ENCODE data around the gene TAF3. TPM values are rescaled to one million over a fixed set of nuclear protein-coding genes. Genes with fewer than 3 reads are reported as not detected.

Gene TAF3
- total RNA-seq, 2 donors from 2014 or later = 15.6 to 20.0 TPM

DNA sequence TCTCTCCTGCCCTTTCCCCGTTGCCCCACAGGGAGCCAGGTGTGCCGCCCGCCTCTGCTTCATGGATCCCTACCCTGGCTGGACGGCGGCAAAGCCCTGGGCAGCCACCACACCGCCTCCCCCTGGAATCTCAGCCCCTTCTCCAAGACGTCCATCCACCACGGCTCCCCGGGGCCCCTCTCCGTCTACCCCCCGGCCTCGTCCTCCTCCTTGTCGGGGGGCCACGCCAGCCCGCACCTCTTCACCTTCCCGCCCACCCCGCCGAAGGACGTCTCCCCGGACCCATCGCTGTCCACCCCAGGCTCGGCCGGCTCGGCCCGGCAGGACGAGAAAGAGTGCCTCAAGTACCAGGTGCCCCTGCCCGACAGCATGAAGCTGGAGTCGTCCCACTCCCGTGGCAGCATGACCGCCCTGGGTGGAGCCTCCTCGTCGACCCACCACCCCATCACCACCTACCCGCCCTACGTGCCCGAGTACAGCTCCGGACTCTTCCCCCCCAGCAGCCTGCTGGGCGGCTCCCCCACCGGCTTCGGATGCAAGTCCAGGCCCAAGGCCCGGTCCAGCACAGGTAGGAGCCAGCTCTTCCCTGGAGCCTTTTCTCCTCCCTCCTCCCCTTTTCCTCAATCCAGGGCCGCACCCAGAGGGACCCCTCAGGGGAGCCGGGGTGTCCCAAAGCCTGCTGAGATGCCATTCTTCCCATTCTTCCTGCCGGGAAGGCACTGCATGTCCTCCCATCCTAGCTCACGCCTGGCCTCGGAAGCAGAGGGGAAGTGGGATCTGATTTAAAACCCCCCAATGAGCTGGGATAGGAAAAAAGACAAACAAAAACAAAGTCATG lies 240.2 kb downstream of the TAF3 start:
- peak overlapping the region; percentile 88 to 91 for H3K27ac Mint-ChIP-seq
- peak overlapping the region; percentile 70 for H3K4me3 Mint-ChIP-seq
- no peaks in the 10 kb centered on the region for H3K9me3 Mint-ChIP-seq
- DNase-seq (ENCODE audit: low spot score) = no peak
- H3K27me3 Mint-ChIP-seq = no peaks in the 10 kb centered on the region
- ATAC-seq = no peak
- peaks cover 5% of the 10 kb centered on the region for H3K36me3 Mint-ChIP-seq
- H3K4me1 Mint-ChIP-seq (ENCODE audit: low read depth in 2 of 2) = peaks cover 65 to 71% of the 10 kb centered on the region in 2 donors

- Mint-ChIP-seq H3K27ac (peak overlapping the region; percentile 88 to 91), H3K36me3 (peaks cover 10% of the 10 kb centered on the region), H3K4me1 (ENCODE audit: low read depth in 2 of 2) (peaks cover 62 to 67% of the 10 kb centered on the region in 2 donors), H3K9me3 (no peaks in the 10 kb centered on the region), H3K4me3 (peak overlapping the region; percentile 70), H3K27me3 (peaks cover 0 to 2% of the 10 kb centered on the region in 2 donors)
- ATAC-seq (no peak), DNase-seq (ENCODE audit: low spot score) (no peak)
Observed at GRCh38 chr10:8059191-8059936, 241.1 kb downstream of the TAF3 start.

GRCh38 chr10:8060010-8060703 lies 241.9 kb downstream of the TAF3 start:
- Mint-ChIP-seq H3K4me1 (ENCODE audit: low read depth in 2 of 2) (peaks cover 63 to 68% of the 10 kb centered on the region in 2 donors), H3K36me3 (peaks cover 13% of the 10 kb centered on the region), H3K27ac (peak overlapping the region; percentile 88 to 91), H3K4me3 (peak overlapping the region; percentile 70), H3K27me3 (peaks cover 0 to 2% of the 10 kb centered on the region in 2 donors), H3K9me3 (no peaks in the 10 kb centered on the region)
- DNase-seq (ENCODE audit: low spot score) (no peak), ATAC-seq (peak; percentile 57 to 60)

GRCh38 chr10:8060704-8061121 lies 242.4 kb downstream of the TAF3 start:
- no peak for ATAC-seq
- peaks cover 16% of the 10 kb centered on the region for H3K36me3 Mint-ChIP-seq
- H3K27ac Mint-ChIP-seq = peak overlapping the region; percentile 88 to 91

DNA sequence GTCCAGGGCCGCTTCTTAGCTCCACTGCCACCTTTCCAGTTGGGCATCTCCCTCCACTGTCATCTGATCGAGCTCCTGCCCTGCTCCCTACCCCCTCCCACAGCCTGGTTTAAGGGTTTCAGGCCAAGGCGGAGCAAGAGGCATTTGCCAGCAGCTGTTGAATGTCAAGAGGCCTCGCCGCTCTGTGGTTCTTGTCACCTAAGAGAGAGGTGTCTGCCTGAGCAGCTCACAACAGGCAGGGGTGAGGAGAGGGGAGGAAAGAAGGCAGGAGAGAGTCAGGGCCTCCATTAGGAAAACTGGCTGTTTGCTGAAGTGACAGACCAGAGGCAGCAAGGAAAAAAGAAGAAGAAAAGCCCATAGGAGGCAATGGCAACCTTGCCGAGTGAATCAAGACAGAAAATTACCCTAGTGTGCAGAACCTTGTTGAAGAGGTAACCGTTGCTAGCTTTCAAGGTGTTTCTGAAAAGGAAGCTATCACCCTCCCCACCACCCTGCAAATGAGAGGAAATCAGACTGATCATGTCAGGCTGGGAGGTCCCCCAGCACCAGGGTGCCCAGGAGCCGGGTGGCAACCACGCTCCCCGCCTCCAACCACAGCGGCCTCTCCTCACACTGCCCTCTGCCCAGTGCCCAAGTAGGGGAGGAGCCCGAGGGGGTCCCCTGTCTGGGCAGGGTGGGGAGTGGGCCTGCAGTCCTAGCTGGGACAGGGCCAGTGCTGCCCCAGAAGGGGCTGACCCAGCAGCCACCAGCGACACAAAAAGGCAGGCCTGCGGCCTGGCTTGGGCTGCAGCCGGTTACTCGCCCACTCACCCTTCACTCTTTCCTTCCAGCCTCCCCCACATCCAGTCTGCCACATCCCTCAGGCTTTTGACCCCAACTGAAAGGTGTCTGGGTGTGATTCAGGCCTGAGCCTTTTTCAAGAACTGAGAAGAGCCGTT lies 243.2 kb downstream of the TAF3 start:
- peaks cover 0 to 2% of the 10 kb centered on the region in 2 donors for H3K27me3 Mint-ChIP-seq
- peaks cover 24% of the 10 kb centered on the region for H3K36me3 Mint-ChIP-seq
- ATAC-seq = peak; percentile 59 to 66
- H3K4me1 Mint-ChIP-seq (ENCODE audit: low read depth in 2 of 2) = peaks cover 70 to 78% of the 10 kb centered on the region in 2 donors
- H3K9me3 Mint-ChIP-seq = no peaks in the 10 kb centered on the region
- H3K4me3 Mint-ChIP-seq = peak overlapping the region; percentile 70
- peak overlapping the region; percentile 88 to 91 for H3K27ac Mint-ChIP-seq
- DNase-seq (ENCODE audit: low spot score) = peak; percentile 80

More at GRCh38 chr10:8060704-8061121, 242.4 kb downstream of the TAF3 start:
- Mint-ChIP-seq H3K9me3 (no peaks in the 10 kb centered on the region), H3K27me3 (peaks cover 0 to 2% of the 10 kb centered on the region in 2 donors), H3K4me1 (ENCODE audit: low read depth in 2 of 2) (peaks cover 66 to 72% of the 10 kb centered on the region in 2 donors), H3K4me3 (peak overlapping the region; percentile 70)
- DNase-seq (ENCODE audit: low spot score) = no peak

DNA sequence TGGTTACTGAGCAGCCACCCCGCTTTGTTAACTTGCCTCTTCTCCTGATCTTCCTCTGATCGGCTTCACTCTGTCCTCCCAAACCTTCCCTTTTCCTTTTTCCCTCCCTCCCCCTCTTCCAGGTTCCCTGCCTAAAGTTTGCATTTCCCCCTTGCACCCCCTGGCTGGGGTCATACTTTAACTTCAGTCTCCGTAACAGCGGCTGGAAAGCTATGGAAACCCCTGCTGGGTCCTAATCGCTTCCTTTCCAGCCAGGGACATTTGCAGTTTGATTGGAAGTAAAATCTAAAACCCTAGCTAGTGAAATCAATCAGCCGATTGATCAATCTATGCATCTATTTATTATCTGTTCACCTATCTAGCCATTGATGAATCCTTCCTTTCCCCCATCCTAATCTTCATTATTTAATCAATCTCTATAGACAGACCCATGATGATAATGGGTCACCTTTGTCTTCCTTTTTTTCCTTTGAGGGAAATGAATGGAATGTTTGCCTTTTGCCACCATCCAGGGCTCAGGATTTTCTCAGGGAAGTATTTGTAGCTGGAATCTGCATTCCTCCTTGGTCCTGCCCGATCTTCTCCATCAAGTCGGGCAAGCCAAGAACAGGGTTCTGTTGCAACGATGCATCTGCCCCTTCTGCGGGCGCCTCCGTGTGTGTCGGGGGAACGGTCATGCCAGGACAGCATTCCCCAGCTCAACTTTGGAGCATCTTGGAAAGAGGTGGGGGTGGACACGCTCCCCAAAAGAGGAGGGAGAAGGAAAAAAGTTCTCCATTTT lies 245.0 kb downstream of the TAF3 start:
- H3K27me3 Mint-ChIP-seq = peaks cover 0 to 2% of the 10 kb centered on the region in 2 donors
- H3K4me3 Mint-ChIP-seq = peak overlapping the region; percentile 70
- no peak for DNase-seq (ENCODE audit: low spot score)
- H3K27ac Mint-ChIP-seq = peak overlapping the region; percentile 88 to 91
- ATAC-seq = no peak
- peaks cover 33% of the 10 kb centered on the region for H3K36me3 Mint-ChIP-seq
- no peaks in the 10 kb centered on the region for H3K9me3 Mint-ChIP-seq
- peaks cover 70 to 71% of the 10 kb centered on the region in 2 donors for H3K4me1 Mint-ChIP-seq (ENCODE audit: low read depth in 2 of 2)

DNA sequence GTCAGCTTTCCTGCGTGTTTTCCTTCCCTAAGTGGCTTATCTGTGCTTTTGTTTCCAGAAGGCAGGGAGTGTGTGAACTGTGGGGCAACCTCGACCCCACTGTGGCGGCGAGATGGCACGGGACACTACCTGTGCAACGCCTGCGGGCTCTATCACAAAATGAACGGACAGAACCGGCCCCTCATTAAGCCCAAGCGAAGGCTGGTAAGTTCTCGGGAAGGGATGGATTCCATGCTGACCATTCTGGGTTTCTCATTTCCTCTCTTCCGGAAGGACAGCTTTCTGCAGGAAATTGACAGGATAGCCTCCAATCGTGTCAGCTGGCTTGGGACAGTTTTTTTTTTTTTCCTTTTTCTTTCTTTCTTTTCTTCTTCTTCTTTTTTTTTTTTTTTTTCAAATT lies 245.6 kb downstream of the TAF3 start:
- Mint-ChIP-seq H3K4me3 (peak overlapping the region; percentile 70), H3K4me1 (ENCODE audit: low read depth in 2 of 2) (peaks cover 71 to 73% of the 10 kb centered on the region in 2 donors), H3K9me3 (no peaks in the 10 kb centered on the region), H3K36me3 (peaks cover 35% of the 10 kb centered on the region), H3K27ac (peak overlapping the region; percentile 60 to 88), H3K27me3 (peaks cover 0 to 2% of the 10 kb centered on the region in 2 donors)
- ATAC-seq (no peak), DNase-seq (ENCODE audit: low spot score) (no peak)

DNA sequence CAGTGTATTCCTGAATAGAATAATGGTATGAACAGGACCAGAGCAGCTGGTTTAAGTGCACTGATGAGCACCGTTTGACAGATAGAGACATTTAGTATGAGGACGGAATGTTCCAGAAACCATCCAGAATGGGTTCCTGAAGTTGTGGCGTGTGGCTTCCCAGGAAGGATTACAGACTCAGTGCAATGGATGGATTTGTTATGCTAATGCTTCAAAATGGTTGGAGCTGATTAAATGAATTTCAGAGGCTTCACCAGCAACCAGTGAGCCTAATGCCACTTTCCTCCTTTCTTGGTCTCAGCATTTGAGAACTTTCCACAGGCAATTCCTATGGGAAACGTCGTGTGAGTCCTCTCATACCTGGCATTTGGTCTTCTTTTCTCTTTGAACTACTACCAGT lies 246.1 kb downstream of the TAF3 start:
- no peak for DNase-seq (ENCODE audit: low spot score)
- Mint-ChIP-seq H3K36me3 (peaks cover 40% of the 10 kb centered on the region), H3K27ac (peak overlapping the region in 1 of 2 donors; percentile 60), H3K9me3 (no peaks in the 10 kb centered on the region), H3K4me1 (ENCODE audit: low read depth in 2 of 2) (peaks cover 71 to 73% of the 10 kb centered on the region in 2 donors), H3K4me3 (no peak overlapping the region), H3K27me3 (peaks cover 0 to 2% of the 10 kb centered on the region in 2 donors)
- no peak for ATAC-seq

GRCh38 chr10:8065651-8066050 lies 247.3 kb downstream of the TAF3 start:
- peaks cover 0 to 2% of the 10 kb centered on the region in 2 donors for H3K27me3 Mint-ChIP-seq
- ATAC-seq (peak; percentile 58 to 63), DNase-seq (ENCODE audit: low spot score) (no peak)
- peaks cover 65 to 66% of the 10 kb centered on the region in 2 donors for H3K4me1 Mint-ChIP-seq (ENCODE audit: low read depth in 2 of 2)
- H3K36me3 Mint-ChIP-seq = peaks cover 48% of the 10 kb centered on the region
- no peaks in the 10 kb centered on the region for H3K9me3 Mint-ChIP-seq
- H3K27ac Mint-ChIP-seq = peak overlapping the region; percentile 81 to 93
- peak overlapping the region; percentile 69 for H3K4me3 Mint-ChIP-seq

DNA sequence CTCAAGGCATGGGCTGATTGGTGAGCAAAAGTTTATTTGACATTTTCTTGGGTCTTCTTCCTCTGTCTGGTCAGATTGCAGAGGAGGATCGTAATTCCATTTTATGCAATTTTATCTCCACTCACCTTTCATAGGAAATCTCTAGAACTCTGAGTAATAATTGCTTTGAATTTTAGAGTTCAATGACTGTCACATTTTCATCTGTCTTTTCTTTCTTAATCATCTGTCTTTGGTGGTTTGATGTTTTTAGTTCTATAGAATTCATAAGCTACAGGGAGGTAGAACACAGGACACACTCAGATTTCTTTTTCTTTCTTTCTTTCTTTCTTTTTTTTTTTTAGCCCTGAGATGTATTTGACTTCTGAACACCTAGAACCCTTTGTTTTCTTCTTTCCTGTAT lies 247.8 kb downstream of the TAF3 start:
- H3K27me3 Mint-ChIP-seq = peaks cover 0 to 2% of the 10 kb centered on the region in 2 donors
- H3K4me1 Mint-ChIP-seq (ENCODE audit: low read depth in 2 of 2) = peaks cover 61 to 66% of the 10 kb centered on the region in 2 donors
- DNase-seq (ENCODE audit: low spot score) = no peak
- H3K27ac Mint-ChIP-seq = peak overlapping the region; percentile 81 to 93
- H3K9me3 Mint-ChIP-seq = no peaks in the 10 kb centered on the region
- H3K4me3 Mint-ChIP-seq = peak overlapping the region; percentile 69
- H3K36me3 Mint-ChIP-seq = peaks cover 52% of the 10 kb centered on the region
- peak in 1 of 2 donors; percentile 8 for ATAC-seq

All from natural killer cell treated with Interleukin-12 subunit alpha and Interleukin-12 subunit beta and Interleukin-15 and Interleukin-18, amount 100 ng/mL, for 72 hours (primary cell).